ENCODE results near the gene YPEL2.

DNA sequence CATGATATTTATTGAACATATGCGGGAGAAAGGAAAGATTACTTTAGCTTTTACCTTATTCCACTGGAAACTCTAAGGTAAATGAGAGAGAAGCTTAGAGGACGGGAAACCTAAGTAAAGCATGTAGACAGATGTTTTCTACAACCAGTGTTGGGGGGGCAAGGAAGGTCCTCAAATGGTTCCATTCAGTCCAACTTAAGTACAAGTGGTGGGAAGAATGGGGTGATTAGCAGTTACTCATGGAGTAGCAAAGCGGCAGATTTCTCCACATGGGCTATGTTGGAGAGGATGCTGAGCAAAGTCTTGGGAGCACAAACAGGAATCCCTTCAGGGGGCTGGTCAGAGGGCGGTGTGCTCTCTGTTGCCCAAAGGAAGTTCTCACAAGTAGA is 78.6 kb downstream of the YPEL2 start:
- TF ChIP-seq, protein P1, sequence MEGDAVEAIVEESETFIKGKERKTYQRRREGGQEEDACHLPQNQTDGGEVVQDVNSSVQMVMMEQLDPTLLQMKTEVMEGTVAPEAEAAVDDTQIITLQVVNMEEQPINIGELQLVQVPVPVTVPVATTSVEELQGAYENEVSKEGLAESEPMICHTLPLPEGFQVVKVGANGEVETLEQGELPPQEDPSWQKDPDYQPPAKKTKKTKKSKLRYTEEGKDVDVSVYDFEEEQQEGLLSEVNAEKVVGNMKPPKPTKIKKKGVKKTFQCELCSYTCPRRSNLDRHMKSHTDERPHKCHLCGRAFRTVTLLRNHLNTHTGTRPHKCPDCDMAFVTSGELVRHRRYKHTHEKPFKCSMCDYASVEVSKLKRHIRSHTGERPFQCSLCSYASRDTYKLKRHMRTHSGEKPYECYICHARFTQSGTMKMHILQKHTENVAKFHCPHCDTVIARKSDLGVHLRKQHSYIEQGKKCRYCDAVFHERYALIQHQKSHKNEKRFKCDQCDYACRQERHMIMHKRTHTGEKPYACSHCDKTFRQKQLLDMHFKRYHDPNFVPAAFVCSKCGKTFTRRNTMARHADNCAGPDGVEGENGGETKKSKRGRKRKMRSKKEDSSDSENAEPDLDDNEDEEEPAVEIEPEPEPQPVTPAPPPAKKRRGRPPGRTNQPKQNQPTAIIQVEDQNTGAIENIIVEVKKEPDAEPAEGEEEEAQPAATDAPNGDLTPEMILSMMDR (conservative IDR thresholded peaks at IDR 0.05), result no peak
- TF ChIP-seq ZFX (IDR thresholded peaks at IDR 0.05), result no peak
